WTC11 (cell line): Measurements from ENCODE around the gene KAZN. TPM values are rescaled to one million over a fixed set of nuclear protein-coding genes. Genes with fewer than 3 reads are reported as not detected.

Experiments used
- ATAC-seq: fragments of 200-7000 bp; cut with Tn5 transposase; 2 replicates; pipeline ENCODE4 v1.10.0; 2021; ENCODE audit warnings: mild to moderate bottlenecking, moderate library complexity
- CTCF ChIA-PET: fragments of 300-600 bp; sonication (Branson Sonifier 250); formaldehyde crosslinking; loops from one replicate; lab custom pipeline; 2021; ENCODE audit warnings: antibody characterized with exemption; lab: Charles Lee
- POLR2A ChIA-PET: fragments of 350-600 bp; sonication (Branson Sonifier 250); formaldehyde crosslinking; loops from one replicate; lab custom pipeline; 2021; ENCODE audit warnings: antibody characterized with exemption; lab: Charles Lee
- DNase-seq: peaks from one replicate; pipeline ENCODE4 v3.0.0; 2021; ENCODE audit warnings: low spot score
- H3K27ac Mint-ChIP-seq: 2 replicates; pipeline ENCODE4 v1.8.0; 2021; ENCODE audit warnings: mixed read lengths
- H3K27me3 Mint-ChIP-seq: 2 replicates; pipeline ENCODE4 v1.8.0; 2021; ENCODE audit warnings: low read depth, mild to moderate bottlenecking, moderate library complexity, mixed read lengths
- H3K36me3 Mint-ChIP-seq: 2 replicates; pipeline ENCODE4 v1.8.0; 2021; ENCODE audit warnings: mixed read lengths
- H3K4me1 Mint-ChIP-seq: 2 replicates; pipeline ENCODE4 v1.8.0; 2022; ENCODE audit warnings: mixed read lengths
- H3K4me3 Mint-ChIP-seq: 2 replicates; pipeline ENCODE4 v1.8.0; 2021; ENCODE audit warnings: mild to moderate bottlenecking, moderate library complexity, mixed read lengths
- H3K9me3 Mint-ChIP-seq: 2 replicates; pipeline ENCODE4 v1.8.0; 2021; ENCODE audit warnings: mixed read lengths
- AFF4 ChIP-seq: sonication (generic); formaldehyde crosslinking; IDR thresholded peaks from 2 replicates; pipeline ENCODE4 v1.8.1; 2023; ENCODE audit warnings: mild to moderate bottlenecking, missing genetic modification reagents, borderline replicate concordance
- E2F1 ChIP-seq: sonication (generic); formaldehyde crosslinking; IDR thresholded peaks from 2 replicates; pipeline ENCODE4 v1.8.0; 2022; ENCODE audit warnings: mild to moderate bottlenecking, missing genetic modification reagents
- FOXK1 ChIP-seq: sonication (generic); formaldehyde crosslinking; IDR thresholded peaks from 2 replicates; pipeline ENCODE4 v1.8.0; 2022; ENCODE audit warnings: mild to moderate bottlenecking, moderate library complexity, missing genetic modification reagents
- FOXP1 ChIP-seq: sonication (generic); formaldehyde crosslinking; IDR thresholded peaks from 2 replicates; pipeline ENCODE4 v1.8.0; 2022; ENCODE audit warnings: missing genetic modification reagents, mild to moderate bottlenecking, moderate library complexity, borderline replicate concordance
- GTF2I ChIP-seq: fragments of 250-450 bp; sonication (Bioruptor Pico); conservative IDR thresholded peaks from 2 replicates; pipeline ENCODE4 v1.4.0; 2021; ENCODE audit warnings: mild to moderate bottlenecking
- HMGA2 ChIP-seq: fragments of 250-450 bp; sonication (Bioruptor Pico); IDR thresholded peaks from 2 replicates; pipeline ENCODE4 v1.4.0; 2021; ENCODE audit warnings: mild to moderate bottlenecking, moderate library complexity
- IRF1 ChIP-seq: sonication (generic); formaldehyde crosslinking; IDR thresholded peaks from 2 replicates; pipeline ENCODE4 v1.8.0; 2023; ENCODE audit warnings: missing genetic modification reagents
- IRF2 ChIP-seq: sonication (generic); formaldehyde crosslinking; IDR thresholded peaks from 2 replicates; pipeline ENCODE4 v1.8.0; 2022; ENCODE audit warnings: low read depth, missing genetic modification reagents, borderline replicate concordance
- JUN ChIP-seq: sonication (generic); formaldehyde crosslinking; IDR thresholded peaks from 2 replicates; pipeline ENCODE4 v1.8.0; 2023; ENCODE audit warnings: mild to moderate bottlenecking, missing genetic modification reagents
- NR1H2 ChIP-seq: sonication (generic); formaldehyde crosslinking; IDR thresholded peaks from 2 replicates; pipeline ENCODE4 v1.9.0; 2021; ENCODE audit warnings: mild to moderate bottlenecking, moderate library complexity, missing genetic modification reagents
- PRRX2 ChIP-seq: fragments of 250-450 bp; sonication (Bioruptor Pico); IDR thresholded peaks from 2 replicates; pipeline ENCODE4 v1.8.0; 2021; ENCODE audit warnings: mild to moderate bottlenecking
- RORB ChIP-seq: fragments of 250-450 bp; sonication (Bioruptor Pico); IDR thresholded peaks from 2 replicates; pipeline ENCODE4 v1.9.0; 2021; ENCODE audit warnings: mild to moderate bottlenecking
- SP1 ChIP-seq: sonication (generic); formaldehyde crosslinking; conservative IDR thresholded peaks from 2 replicates; pipeline ENCODE4 v1.8.1; 2022; ENCODE audit warnings: missing genetic modification reagents
- TCF7 ChIP-seq: sonication (generic); formaldehyde crosslinking; IDR thresholded peaks from 2 replicates; pipeline ENCODE4 v1.8.0; 2022; ENCODE audit warnings: mild to moderate bottlenecking, low read depth, missing genetic modification reagents, moderate library complexity
- TP53 ChIP-seq: sonication (generic); formaldehyde crosslinking; IDR thresholded peaks from 2 replicates; pipeline ENCODE4 v1.8.1; 2023; ENCODE audit warnings: mild to moderate bottlenecking, missing genetic modification reagents
- ZBTB43 ChIP-seq: sonication (generic); formaldehyde crosslinking; IDR thresholded peaks from 2 replicates; pipeline ENCODE4 v1.8.1; 2023; ENCODE audit warnings: mild to moderate bottlenecking, missing genetic modification reagents
- ZMAT4 ChIP-seq: fragments of 250-450 bp; sonication (Bioruptor Pico); IDR thresholded peaks from 2 replicates; pipeline ENCODE4 v1.9.0; 2021; ENCODE audit warnings: mild to moderate bottlenecking
- ZNF232 ChIP-seq: sonication (generic); formaldehyde crosslinking; IDR thresholded peaks from 2 replicates; pipeline ENCODE4 v1.8.0; 2022; ENCODE audit warnings: mild to moderate bottlenecking, missing genetic modification reagents
- ZNF423 ChIP-seq: fragments of 250-450 bp; sonication (Bioruptor Pico); IDR thresholded peaks from 2 replicates; pipeline ENCODE4 v2.1.2; 2022; ENCODE audit warnings: mild to moderate bottlenecking, moderate library complexity
- total RNA-seq: library from RNA; stranded (reverse); gene quantifications from 3 replicates; pipeline ENCODE4 v1.2.3, GENCODE V29; 2021

Gene KAZN
- total RNA-seq, 1 experiment from 2014 or later = 19.9 TPM

- H3K9me3 Mint-ChIP-seq = no peaks in the 10 kb centered on the region
- ChIA-PET POLR2A (no interaction called here), CTCF (interaction anchor here (0.7 to 3.6 kb wide), 5 partner anchors 10 to 258 kb away, joined by 3 to 31 read pairs (median 5); no protein-coding TSS in a partner anchor)
- no peaks in the 10 kb centered on the region for H3K36me3 Mint-ChIP-seq
- ATAC-seq = peak; percentile 19; the same call in 1 of the 2 replicates
- H3K4me1 Mint-ChIP-seq = peaks cover 51% of the 10 kb centered on the region
- no peak overlapping the region for H3K27ac Mint-ChIP-seq
- TF ChIP-seq HMGA2 = no peak
- H3K4me3 Mint-ChIP-seq = no peak overlapping the region
- H3K27me3 Mint-ChIP-seq = no peaks in the 10 kb centered on the region
- no peak for DNase-seq
These were observed 189.6 kb downstream of the KAZN start for GRCh38 chr1:14788080-14788479.

GRCh38 chr1:14790982-14791381 lies 192.5 kb downstream of the KAZN start:
- Mint-ChIP-seq H3K36me3 (no peaks in the 10 kb centered on the region), H3K9me3 (no peaks in the 10 kb centered on the region), H3K4me1 (peaks cover 35% of the 10 kb centered on the region), H3K4me3 (no peak overlapping the region), H3K27ac (no peak overlapping the region), H3K27me3 (no peaks in the 10 kb centered on the region)
- ATAC-seq = no peak
- POLR2A ChIA-PET = no interaction called here
- CTCF ChIA-PET = interaction anchor here (2.0 kb wide), 1 partner anchor 12 kb away, joined by 9 read pairs; no protein-coding TSS in a partner anchor
- no peak for TF ChIP-seq ZNF232 (CRISPR knock-in tag)
- TF ChIP-seq AFF4 (CRISPR knock-in tag) = no peak
- no peak for TF ChIP-seq GTF2I (CRISPR knock-in tag)
- TF ChIP-seq ZNF423 (CRISPR knock-in tag) = no peak
- TF ChIP-seq IRF1 (CRISPR knock-in tag) = no peak
- no peak for TF ChIP-seq FOXK1 (CRISPR knock-in tag)
- TF ChIP-seq E2F1 (CRISPR knock-in tag) = no peak
- TF ChIP-seq RORB = no peak
- TF ChIP-seq PRRX2 (CRISPR knock-in tag) = no peak
- no peak for TF ChIP-seq JUN (CRISPR knock-in tag)
- TF ChIP-seq TP53 (CRISPR knock-in tag) = no peak
- TF ChIP-seq ZMAT4 = no peak
- no peak for TF ChIP-seq IRF2 (CRISPR knock-in tag)
- TF ChIP-seq ZBTB43 (CRISPR knock-in tag) = no peak
- TF ChIP-seq TCF7 (CRISPR knock-in tag) = no peak
- no peak for TF ChIP-seq NR1H2 (CRISPR knock-in tag)
- TF ChIP-seq FOXP1 (CRISPR knock-in tag) = no peak
- TF ChIP-seq SP1 (CRISPR knock-in tag) = no peak
- DNase-seq = no peak
